Colonic mucosa (tissue), 4 donors: Measurements from ENCODE around the gene PPFIA4. TPM values are rescaled to one million over a fixed set of nuclear protein-coding genes. Genes with fewer than 3 reads are reported as not detected.

Experiments
- DNase-seq: peaks from one replicate; pipeline ENCODE4 v3.0.0-alpha.2; 2020
- H3K27ac ChIP-seq: fragments of 200-600 bp; one replicate; pipeline ENCODE4 v1.8.0; 2021
- H3K27me3 ChIP-seq: fragments of 200-600 bp; one replicate; pipeline ENCODE4 v1.8.0; 2021
- H3K36me3 ChIP-seq: fragments of 200-600 bp; one replicate; pipeline ENCODE4 v1.8.0; 2021
- H3K4me1 ChIP-seq: fragments of 200-600 bp; one replicate; pipeline ENCODE4 v1.8.0; 2021; ENCODE audit warnings: mild to moderate bottlenecking
- H3K4me3 ChIP-seq: fragments of 200-600 bp; one replicate; pipeline ENCODE4 v1.8.0; 2021
- H3K9ac ChIP-seq, 2 donors: one replicate each; pipeline ENCODE4 v1.7.0; 2013; ENCODE audit warnings: control low read depth in 2 of 2, low read depth in 2 of 2, low read length in 2 of 2
- H3K9me3 ChIP-seq: fragments of 200-600 bp; one replicate; pipeline ENCODE4 v1.8.0; 2021
- intact Hi-C: fragments of 100-400 bp; cut with DNase I; formaldehyde crosslinking; loops from one replicate; pipeline ENCODE4 v1.14.1; 2022
- total RNA-seq, 2 donors: library from RNA; stranded (reverse); fragmentation: NEBNext Ultra II Directional in 1 of 2; extraction: Animal tissue kit (Norgen Biotek cat#: 25700) in 1 of 2; gene quantifications; one replicate each; pipeline ENCODE4 v1.2.1, GENCODE V29; 2021
- TF ChIP-seq, protein P1 (sequence below): fragments of 200-600 bp; IDR thresholded peaks from one replicate; pipeline ENCODE4 v1.8.0; 2022; ENCODE audit warnings: antibody characterized with exemption, mild to moderate bottlenecking
- donor health status: healthy.
- donor health status: DM: no; HTN: no; CAD: no.
- donor health status: DM: no; HTN: no; CAD: no.

Gene PPFIA4
- total RNA-seq, 2 donors from 2014 or later = 1.6 to 7.3 TPM

DNA sequence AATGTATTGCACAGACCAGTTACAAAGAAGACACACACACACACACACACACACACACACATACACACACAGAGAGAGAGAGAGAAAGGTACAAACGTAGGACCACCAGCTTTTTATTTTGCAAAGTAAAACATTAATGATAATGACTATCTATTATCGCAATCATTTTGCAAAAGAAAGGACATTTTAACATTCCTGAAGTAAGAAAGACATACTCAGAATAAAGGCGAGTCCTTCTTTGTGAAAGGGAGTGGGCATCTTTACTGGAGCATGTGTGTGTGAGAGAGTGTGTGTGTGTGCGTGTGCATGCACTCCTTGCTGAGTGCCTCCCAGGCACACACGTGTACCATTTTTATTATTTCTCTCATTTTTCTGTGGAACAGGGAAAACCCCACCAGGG, 28.4 kb downstream of the PPFIA4 start:
- no peak overlapping the region for H3K4me3 ChIP-seq
- H3K9me3 ChIP-seq = no peaks in the 10 kb centered on the region
- H3K27ac ChIP-seq = no peak overlapping the region
- H3K9ac ChIP-seq = no peak overlapping the region
- no peaks in the 10 kb centered on the region for H3K27me3 ChIP-seq
- TF ChIP-seq, protein P1, sequence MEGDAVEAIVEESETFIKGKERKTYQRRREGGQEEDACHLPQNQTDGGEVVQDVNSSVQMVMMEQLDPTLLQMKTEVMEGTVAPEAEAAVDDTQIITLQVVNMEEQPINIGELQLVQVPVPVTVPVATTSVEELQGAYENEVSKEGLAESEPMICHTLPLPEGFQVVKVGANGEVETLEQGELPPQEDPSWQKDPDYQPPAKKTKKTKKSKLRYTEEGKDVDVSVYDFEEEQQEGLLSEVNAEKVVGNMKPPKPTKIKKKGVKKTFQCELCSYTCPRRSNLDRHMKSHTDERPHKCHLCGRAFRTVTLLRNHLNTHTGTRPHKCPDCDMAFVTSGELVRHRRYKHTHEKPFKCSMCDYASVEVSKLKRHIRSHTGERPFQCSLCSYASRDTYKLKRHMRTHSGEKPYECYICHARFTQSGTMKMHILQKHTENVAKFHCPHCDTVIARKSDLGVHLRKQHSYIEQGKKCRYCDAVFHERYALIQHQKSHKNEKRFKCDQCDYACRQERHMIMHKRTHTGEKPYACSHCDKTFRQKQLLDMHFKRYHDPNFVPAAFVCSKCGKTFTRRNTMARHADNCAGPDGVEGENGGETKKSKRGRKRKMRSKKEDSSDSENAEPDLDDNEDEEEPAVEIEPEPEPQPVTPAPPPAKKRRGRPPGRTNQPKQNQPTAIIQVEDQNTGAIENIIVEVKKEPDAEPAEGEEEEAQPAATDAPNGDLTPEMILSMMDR = no peak
- DNase-seq = no peak
- no peaks in the 10 kb centered on the region for H3K36me3 ChIP-seq
- no peaks in the 10 kb centered on the region for H3K4me1 ChIP-seq
- intact Hi-C loops = no loop called here

DNA sequence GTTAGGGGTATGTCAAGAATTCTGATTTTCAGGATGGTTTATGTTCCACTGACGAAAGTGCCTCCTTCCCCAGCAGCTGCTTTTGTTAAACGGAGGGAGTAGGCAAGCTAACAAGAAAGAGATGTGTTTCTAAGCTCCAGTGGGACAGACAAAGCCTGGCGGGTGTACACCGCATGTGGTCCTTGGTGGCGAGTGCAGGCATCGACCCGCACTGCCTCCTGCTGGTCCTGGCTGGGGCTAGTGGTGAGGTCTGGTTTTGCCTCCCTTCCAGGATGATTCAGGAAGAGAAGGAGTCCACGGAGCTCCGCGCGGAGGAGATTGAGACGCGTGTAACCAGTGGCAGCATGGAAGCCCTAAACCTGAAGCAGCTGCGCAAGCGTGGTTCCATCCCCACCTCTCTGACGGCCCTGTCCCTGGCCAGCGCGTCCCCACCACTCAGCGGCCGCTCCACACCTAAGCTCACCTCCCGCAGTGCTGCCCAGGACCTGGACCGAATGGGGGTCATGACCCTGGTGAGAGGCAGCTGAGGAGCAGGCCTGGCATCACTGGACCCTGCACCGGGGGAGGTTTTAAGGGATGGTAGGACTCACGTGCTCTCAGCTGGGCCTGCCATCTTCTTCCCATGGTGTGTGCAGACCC, 29.0 kb downstream of the PPFIA4 start:
- no peak for DNase-seq
- no peaks in the 10 kb centered on the region for H3K9me3 ChIP-seq
- H3K27me3 ChIP-seq = no peaks in the 10 kb centered on the region
- no peak overlapping the region for H3K9ac ChIP-seq
- H3K27ac ChIP-seq = no peak overlapping the region
- intact Hi-C loops = no loop called here
- no peak overlapping the region for H3K4me3 ChIP-seq
- TF ChIP-seq, protein P1 = no peak
- H3K4me1 ChIP-seq = no peaks in the 10 kb centered on the region
- H3K36me3 ChIP-seq = no peaks in the 10 kb centered on the region

DNA sequence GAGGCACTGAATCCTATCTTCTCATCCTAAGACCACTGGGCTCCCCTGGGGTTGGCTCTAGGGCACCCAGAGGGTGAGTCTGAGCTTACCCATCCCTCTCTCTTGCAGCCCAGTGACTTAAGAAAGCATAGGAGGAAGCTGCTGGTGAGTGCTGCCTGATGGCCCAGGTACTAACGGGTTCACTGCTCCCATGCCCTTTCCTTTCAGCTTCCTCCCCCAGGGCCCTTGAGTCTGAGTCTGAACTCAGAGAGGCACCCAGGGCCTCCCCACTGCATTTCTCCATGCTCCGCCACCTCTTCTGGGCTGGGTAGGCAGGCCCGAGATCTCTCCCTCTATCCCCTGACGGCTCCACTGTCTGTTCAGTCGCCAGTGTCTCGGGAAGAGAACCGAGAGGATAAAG, 29.7 kb downstream of the PPFIA4 start:
- TF ChIP-seq, protein P1 = no peak
- H3K4me3 ChIP-seq = no peak overlapping the region
- no peaks in the 10 kb centered on the region for H3K9me3 ChIP-seq
- intact Hi-C loops = no loop called here
- no peaks in the 10 kb centered on the region for H3K27me3 ChIP-seq
- H3K4me1 ChIP-seq = no peaks in the 10 kb centered on the region
- H3K36me3 ChIP-seq = no peaks in the 10 kb centered on the region
- H3K9ac ChIP-seq = no peak overlapping the region
- no peak overlapping the region for H3K27ac ChIP-seq
- no peak for DNase-seq

DNA sequence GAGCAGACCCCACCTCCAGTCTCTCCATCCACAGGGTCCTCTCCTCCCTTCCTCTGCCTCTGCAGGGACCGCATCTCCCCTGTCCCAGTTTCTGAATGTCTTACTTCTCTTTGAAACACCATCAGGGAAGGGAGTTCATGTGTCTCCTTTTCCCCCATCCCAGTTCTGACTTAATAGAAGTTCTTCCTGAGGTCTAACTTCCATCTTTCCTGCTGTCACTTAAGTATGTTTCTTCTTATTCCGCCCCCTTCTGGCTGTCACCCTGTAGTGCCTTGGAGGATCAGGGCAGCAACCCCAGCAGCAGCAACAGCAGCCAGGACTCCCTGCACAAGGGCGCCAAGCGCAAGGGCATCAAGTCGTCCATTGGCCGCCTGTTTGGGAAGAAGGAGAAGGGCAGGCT, 30.2 kb downstream of the PPFIA4 start:
- Histone ChIP-seq H3K27me3 (no peaks in the 10 kb centered on the region), H3K36me3 (no peaks in the 10 kb centered on the region), H3K9ac (no peak overlapping the region), H3K4me1 (no peaks in the 10 kb centered on the region), H3K9me3 (no peaks in the 10 kb centered on the region), H3K27ac (no peak overlapping the region), H3K4me3 (no peak overlapping the region)
- no peak for DNase-seq
- TF ChIP-seq, protein P1 = no peak
- intact Hi-C loops = no loop called here

DNA sequence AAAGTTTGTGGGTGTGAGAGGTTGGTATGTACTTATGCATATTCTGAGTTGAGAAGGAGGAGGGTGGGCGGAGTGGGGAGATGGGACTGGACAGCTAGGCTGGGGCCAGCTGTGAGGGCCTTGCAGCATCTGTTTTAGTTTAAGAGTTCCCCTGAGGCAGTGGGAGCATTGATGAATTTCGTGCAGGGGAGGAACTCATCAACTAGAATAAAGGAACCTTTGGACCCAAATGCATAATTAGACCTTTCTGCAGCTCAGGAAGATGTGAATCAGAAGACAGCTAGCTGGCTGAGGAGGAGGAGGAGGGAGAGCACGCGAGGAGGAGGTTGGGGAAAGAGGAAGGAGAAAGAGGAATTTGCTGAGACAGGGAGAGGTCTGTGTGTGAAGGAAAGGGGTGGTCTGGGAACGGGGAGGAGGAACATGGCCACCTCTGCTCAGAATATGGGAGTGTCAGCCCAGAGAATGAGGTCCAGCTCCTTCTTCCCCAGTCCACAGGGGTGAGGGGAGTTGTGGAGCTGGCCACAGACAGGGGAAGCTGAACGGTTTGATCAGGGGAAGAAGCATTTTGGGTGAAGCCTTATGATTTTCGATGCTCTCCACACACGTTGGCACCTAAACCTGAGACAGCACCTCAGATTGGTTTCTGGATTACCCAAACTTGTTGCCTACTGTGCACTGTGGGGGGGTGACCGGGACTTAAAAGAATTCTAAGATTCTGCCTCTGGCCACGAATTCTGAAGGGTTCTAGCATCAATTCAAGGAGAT, 31.8 kb downstream of the PPFIA4 start:
- no peaks in the 10 kb centered on the region for H3K9me3 ChIP-seq
- H3K27me3 ChIP-seq = no peaks in the 10 kb centered on the region
- H3K4me1 ChIP-seq = no peaks in the 10 kb centered on the region
- H3K36me3 ChIP-seq = no peaks in the 10 kb centered on the region
- TF ChIP-seq, protein P1 = no peak
- no peak overlapping the region for H3K9ac ChIP-seq
- DNase-seq = no peak
- H3K27ac ChIP-seq = no peak overlapping the region
- no peak overlapping the region for H3K4me3 ChIP-seq
- intact Hi-C loops = no loop called here
